Fibroblast of upper back skin (primary cell): ENCODE results near the gene YIF1B.
A peak's percentile ranks its signal among the peaks of the same experiment; 100 is the strongest.
"Not testable (repeated sequence)": the region's sequence is repeated elsewhere in the genome, so short reads cannot be mapped to it uniquely, and the experiment has no call there.

Experiments
- DNase-seq: peaks from one replicate; pipeline ENCODE4 v3.0.0-alpha.2; 2013

YIF1B gene

DNA sequence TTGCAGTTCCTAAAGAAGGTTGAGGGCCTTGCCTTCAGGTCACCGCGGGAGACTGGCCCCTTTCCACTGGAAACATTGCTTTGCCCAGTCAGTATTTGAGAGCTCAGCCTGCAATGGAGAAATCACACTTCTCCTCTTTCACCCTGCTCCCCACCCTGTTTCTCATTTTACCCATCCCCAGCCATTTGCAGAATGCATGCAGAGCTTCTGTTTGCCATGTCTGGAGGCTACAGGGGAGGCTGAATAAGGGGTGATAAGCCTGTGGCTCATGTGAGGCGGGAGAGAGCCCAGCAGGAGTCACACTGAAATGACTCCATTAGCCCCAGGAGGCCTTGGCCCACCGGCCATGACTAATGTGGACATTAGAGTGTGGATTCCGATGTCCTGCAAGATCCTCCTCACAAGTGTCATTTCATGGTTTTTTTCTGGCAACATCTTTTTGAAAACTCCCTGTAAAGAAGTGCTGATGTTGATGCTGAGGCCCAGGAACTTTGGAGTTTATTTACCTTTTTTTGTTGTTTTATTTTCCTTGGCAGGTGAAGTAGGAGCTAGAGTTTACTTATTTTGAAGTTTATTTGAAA, 45.1 kb downstream of the YIF1B start:
- peak; percentile 35 for DNase-seq

DNA sequence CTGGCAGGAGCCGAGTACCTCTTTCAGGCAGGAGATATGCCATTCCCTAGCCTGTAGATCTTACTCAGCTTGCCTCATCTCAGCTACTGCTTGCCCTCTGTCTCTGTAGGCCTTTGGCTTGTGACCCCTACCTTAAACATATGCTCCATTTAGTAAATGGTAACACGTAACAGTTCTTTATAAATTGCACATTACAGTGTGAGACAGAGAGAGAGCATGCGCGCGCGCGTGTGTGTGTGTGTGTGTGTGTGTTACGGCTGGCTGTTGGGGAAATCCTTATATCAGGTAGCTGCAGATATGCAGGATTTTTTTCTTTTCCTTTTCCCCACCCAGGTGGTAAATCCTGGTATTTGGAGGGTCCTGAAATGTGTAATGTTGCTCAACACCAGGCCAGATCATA, 47.2 kb downstream of the YIF1B start:
- no peak for DNase-seq

DNA sequence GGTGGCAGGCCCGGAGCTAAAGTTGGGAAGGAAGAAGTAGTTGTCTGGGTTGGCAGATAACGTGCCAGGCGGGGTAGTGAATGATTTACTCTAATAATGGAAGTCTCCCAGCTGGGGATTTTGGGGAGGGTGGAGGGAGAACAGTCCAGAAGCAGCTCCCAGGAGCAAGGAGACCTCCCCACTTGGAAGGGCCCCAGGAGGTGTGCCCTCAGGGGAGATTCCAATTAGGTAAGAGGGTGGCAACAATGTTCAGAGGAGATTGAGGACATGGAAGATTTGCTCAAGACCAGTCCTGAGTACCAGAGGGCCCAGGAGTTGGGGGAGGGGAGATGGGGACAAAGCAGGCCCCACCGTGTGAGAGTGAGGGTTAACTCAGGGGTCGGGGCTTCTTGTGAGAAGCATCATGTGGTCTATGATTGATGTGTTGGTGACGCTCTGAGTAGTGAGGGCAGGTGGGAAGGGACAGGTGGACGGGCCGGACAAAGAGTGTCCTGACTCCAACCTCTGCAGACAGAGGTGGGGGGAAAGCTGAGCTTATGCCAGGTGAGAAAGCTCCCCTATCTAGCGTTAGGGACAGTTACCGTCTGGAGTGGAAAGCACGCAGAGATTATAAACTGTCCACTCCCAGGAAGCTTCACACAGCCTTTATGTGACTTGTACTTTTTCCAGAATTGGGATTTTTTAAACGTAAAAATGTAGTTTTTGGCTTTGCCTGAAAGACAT, 47.8 kb downstream of the YIF1B start:
- no peak for DNase-seq

DNA sequence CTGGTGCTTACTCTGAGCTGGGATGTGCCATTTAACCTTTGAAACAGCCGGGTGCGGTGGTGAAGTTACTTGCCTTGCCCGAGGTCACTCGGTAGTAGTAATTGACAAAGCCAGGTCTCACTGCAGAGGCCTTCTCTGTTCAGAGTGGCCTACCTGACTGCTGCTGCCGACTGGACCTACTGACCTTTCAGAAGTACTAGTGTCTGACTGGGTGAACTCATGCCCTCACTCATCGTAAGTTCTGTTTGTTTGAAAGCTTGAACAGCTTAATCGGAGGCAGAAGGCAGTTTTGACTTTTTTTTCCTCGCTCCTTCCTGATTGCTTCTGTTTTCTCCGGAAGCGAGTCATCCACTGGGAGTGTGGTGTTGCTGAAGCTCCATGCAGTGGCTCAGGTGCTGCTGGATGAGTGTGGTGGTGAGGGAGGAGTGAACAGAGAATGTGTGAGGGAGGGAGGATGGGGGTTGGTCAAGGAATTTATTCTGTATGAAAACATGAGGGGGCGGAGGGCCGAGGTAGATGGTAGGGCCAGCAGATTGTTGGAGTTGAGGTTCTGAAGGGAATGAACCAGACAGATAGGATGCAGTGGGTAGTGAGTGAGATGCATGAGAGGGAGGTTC, 48.7 kb downstream of the YIF1B start:
- peak; percentile 46 for DNase-seq

DNA sequence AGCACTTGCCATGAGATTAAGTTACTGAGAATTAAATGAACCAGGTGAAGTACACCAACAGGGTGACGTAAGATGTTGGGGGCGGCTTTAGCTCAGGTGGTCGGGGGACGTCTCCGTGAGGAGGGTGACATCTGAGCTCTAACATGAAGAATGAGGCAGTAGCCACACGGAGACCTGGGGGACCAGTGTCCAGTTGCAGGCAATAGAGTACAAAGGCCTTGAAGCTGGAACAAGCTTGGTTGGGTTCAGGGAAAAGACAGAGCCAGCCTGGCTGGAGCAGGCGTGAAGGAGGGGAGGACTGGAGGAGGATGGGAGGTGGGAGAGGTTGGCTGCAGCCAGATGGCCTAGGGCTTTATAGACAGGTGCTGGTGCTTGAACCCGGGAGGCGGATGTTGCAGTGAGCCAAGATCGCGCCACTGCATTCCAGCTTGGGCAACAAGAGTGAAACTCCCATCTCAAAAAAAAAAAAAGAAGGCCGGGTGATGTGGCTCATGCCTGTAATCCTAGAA, 49.8 kb downstream of the YIF1B start:
- DNase-seq, result no peak

DNA sequence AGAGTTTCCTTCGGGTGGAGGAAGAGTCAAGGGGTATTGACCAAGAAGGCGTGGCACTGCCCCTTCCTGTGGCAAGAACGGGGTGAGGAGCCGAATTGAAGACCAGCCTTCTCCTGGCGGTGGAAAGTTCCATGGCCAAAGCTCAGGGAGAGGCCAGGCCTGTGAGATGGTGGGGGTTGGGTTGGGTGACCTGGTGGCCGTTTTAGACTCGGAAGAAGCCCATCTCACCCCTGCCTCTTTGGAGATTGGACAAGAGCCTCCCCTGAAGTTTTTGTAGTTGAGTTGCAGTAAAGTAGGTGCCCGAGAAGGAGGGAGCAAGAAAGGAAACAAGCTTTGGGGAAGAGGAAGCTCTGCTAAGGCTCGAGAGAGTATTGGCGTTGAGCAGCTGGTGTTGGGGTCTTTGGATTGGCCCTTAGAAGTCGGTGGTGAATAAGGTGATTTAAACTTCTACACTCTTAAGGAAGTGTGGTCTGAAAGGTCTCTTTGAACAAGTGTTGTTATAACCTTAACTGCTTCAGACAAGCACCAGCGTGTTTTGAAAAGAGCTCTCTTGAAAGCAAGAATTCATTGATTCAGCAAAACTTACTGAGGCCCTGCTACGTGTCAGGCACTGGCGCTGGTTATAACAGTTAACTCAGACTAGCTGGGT, 50.4 kb downstream of the YIF1B start:
- no peak for DNase-seq

DNA sequence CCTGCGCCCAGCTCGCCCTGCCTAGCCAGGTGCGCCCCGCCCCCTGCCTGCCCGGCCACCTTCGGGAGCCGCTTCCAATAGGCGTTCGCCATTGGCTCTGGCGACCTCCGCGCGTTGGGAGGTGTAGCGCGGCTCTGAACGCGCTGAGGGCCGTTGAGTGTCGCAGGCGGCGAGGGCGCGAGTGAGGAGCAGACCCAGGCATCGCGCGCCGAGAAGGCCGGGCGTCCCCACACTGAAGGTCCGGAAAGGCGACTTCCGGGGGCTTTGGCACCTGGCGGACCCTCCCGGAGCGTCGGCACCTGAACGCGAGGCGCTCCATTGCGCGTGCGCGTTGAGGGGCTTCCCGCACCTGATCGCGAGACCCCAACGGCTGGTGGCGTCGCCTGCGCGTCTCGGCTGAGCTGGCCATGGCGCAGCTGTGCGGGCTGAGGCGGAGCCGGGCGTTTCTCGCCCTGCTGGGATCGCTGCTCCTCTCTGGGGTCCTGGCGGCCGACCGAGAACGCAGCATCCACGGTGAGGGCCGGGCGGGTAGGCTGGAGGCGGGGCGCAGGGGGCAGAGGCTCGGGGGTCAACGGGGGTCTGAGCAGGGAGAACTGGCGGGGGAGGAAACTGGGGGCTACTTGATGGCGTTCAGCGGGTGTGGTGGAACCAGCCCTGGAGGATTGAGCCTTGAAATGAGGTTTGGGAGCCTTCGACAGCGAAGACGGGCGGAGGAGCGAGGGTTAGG, 51.1 kb downstream of the YIF1B start, which contains the start of gene SPINT2:
Gene SPINT2, plus strand, starts transcription at position 88 of the 727 bp plus-strand sequence. Its CDS starts 320 bp downstream, at position 408.
- DNase-seq, result no peak

DNA sequence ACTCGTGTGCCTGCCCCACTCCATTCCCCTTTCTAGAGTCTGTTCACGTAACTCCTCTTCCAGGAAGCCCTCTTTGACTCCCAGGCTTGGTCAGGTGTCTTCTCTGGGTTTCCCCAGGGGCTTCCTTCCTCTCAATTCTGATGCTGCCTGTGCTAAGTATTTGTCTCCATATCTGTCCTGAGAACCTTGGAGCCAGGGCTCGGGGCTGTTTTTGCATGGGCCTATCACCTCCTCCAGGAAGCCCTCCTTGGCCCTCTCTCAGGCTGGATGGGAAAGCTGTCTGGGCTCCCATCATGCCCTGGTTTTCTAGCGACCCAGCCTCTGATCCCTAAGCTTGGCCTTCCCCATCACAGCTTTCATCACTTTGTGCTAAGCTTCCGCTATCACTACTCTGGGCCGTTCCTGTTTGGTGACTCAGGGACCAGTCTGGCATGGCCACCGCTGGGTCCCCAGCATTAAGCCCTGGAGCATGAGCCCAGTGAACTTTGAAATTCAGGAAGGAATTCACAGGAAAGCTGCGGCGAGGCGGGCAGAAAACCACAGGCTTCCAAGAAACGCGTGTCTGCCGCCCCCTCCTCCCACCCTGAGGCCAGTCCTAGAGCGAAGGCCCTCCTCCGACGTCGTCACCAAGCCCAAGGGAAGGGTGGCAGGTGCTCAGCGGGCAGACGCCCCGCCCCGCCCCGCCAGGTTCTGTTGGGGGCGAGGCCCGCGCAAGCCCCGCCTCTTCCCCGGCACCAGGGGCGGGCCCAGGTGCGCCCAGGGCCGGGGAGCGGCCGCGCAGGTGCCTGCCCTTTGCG, 51.9 kb downstream of the YIF1B start:
- peak; percentile 82 for DNase-seq

DNA sequence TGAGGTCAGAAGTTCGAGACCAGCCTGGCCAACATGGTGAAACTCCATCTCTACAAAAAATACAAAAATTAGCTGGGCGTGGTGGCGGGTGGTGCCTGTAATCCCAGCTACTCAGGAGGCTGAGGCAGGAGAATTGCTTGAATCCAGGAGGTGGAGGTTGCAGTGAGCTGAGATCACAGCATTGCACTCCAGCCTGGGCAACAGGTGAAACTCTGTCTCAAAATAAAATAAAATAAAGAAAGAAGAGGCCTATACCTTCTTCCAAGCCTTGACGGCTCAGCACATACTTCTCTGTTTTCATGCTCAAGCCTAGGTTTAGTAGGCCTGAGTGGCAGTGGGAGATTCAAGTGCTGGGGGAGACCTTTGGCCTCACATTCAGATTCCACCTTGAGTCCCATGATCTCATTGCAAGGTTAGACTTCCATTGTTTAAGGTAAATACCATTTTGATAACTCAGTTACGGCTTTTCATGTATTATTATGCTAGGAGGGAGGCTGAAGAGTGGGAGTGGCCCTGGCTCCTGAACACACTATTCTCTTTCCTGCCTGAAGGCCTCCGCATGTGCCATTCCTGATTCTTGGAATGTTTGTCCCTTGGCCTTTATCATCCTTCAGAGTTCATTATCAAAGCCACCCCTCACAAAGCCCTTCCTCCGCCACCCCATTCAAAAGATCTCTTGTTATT, 53.0 kb downstream of the YIF1B start:
- DNase-seq, result no peak

DNA sequence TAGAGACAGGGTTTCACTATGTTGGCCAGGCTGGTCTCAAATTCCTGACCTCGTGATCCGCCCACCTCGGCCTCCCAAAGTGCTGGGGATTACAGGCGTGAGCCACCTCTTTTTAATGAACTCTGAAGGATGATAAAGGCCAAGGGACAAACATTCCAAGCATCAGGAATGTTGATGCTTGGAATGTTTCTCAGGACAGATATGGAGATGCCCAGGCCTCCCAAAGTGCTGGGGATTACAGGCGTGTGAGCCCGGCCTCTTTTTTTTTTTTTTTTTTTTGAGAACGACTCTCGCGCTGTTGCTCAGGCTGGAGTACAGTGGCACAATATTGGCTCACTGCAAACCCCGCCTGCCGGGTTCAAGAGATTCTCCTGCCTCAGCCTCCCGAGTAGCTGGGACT, 53.8 kb downstream of the YIF1B start:
- not testable (repeated sequence) for DNase-seq

DNA sequence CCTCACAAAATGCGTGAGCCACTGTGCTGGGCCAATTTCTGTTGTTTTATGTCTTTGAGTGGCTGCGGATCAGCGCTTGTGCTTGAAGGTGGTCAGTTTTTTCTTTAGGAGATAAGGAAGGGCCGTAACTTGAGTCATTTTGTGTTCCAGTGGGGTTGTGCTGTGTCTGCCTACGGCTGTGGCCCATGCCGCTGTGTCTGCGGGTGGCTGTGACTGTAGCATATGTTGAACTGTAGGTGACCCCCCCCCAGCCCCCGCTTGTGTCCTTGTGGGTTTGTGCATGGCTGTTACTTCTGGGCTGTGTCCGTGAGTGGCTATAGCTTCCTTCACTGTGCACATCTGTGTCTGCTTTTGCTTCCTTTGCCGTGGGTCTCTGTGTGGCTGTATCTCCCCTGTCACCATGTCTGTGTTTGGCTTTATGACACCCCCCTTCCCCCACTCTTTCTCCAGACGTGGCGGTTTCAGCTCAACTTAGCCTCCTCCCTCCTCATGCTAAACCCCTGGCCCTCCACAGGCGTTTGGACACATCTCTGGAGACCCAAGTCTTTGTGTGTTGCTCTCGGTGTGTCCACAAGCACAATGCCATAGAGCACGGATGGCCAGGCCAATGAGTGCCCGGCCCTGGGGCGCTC, 60.2 kb downstream of the YIF1B start:
- DNase-seq, result no peak

DNA sequence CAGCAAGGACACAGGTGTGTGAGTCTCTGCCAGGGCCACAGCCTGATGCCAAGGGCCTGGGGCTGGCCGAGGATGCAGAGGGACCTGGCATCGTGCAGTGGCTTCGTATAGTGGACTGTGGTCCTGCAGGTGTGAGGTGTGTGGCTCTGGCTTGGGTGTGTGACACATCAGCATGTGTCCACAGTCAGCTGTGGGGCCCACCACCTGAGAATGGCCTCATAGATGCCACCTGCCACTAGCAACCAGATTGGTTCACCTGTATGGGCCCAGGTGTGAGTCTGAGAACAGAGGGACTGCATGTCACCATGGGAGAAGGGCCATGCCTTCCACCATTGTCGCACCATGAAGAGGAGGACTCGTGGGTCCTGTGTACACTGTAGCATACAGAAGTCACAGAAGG, 62.0 kb downstream of the YIF1B start:
- DNase-seq, result no peak
